ENCODE results near the gene NADSYN1. TPM values are rescaled to one million over a fixed set of nuclear protein-coding genes. Genes with fewer than 3 reads are reported as not detected.

Gene NADSYN1
- total and polyA plus RNA-seq, 2 donors from 2014 or later, result 34.9 to 72.9 TPM

GRCh38 chr11:71498091-71498490 lies 45.1 kb downstream of the NADSYN1 start:
- no peaks in the 10 kb centered on the region for H3K9me3 ChIP-seq (ENCODE audit: control insufficient read depth in 2 of 3, insufficient read depth in 1 of 3, low read length in 3 of 3)
- H3K4me3 ChIP-seq (ENCODE audit: low read length in 3 of 3), result no peak overlapping the region
- H3K27ac ChIP-seq (ENCODE audit: low read depth in 2 of 2, low read length in 2 of 2), result no peak overlapping the region
- TF ChIP-seq CTCF (IDR thresholded peaks at IDR 0.05; ENCODE audit: borderline replicate concordance, extremely low read depth, insufficient read depth), result no peak
- no peak overlapping the region for H3K9ac ChIP-seq (ENCODE audit: low read length in 3 of 3)
- no peak for FAIRE-seq
- DNase-seq, result no peak
- intact Hi-C loops (cut with DNase I), result no loop called here
- no peaks in the 10 kb centered on the region for H3K4me1 ChIP-seq (ENCODE audit: control insufficient read depth in 2 of 3, insufficient read depth in 2 of 3, low read depth in 1 of 3, low read length in 3 of 3)
- H3K36me3 ChIP-seq (ENCODE audit: control insufficient read depth in 2 of 3, insufficient read depth in 3 of 3, low read length in 3 of 3), result peaks cover 2 to 44% (median 26%) of the 10 kb centered on the region in 3 donors
- no peaks in the 10 kb centered on the region for H3K27me3 ChIP-seq (ENCODE audit: control insufficient read depth, insufficient read depth, low read length)

- Histone ChIP-seq H3K27ac (ENCODE audit: low read depth in 2 of 2, low read length in 2 of 2) (no peak overlapping the region), H3K4me1 (ENCODE audit: control insufficient read depth in 2 of 3, insufficient read depth in 2 of 3, low read depth in 1 of 3, low read length in 3 of 3) (no peaks in the 10 kb centered on the region), H3K9me3 (ENCODE audit: control insufficient read depth in 2 of 3, insufficient read depth in 1 of 3, low read length in 3 of 3) (no peaks in the 10 kb centered on the region), H3K27me3 (ENCODE audit: control insufficient read depth, insufficient read depth, low read length) (no peaks in the 10 kb centered on the region), H3K36me3 (ENCODE audit: control insufficient read depth in 2 of 3, insufficient read depth in 3 of 3, low read length in 3 of 3) (peaks cover 2 to 45% (median 26%) of the 10 kb centered on the region in 3 donors), H3K9ac (ENCODE audit: low read length in 3 of 3) (no peak overlapping the region), H3K4me3 (ENCODE audit: low read length in 3 of 3) (no peak overlapping the region)
- FAIRE-seq (no peak), DNase-seq (no peak)
- TF ChIP-seq CTCF (IDR thresholded peaks at IDR 0.05; ENCODE audit: borderline replicate concordance, extremely low read depth, insufficient read depth), result no peak
- intact Hi-C loops (cut with DNase I), result no loop called here
Measured at GRCh38 chr11:71499125-71499524, 46.1 kb downstream of the NADSYN1 start.

- DNase-seq (no peak), FAIRE-seq (no peak)
- no peak overlapping the region for H3K9ac ChIP-seq (ENCODE audit: low read length in 3 of 3)
- H3K36me3 ChIP-seq (ENCODE audit: control insufficient read depth in 2 of 3, insufficient read depth in 3 of 3, low read length in 3 of 3), result peaks cover 2 to 42% (median 26%) of the 10 kb centered on the region in 3 donors
- no peaks in the 10 kb centered on the region for H3K4me1 ChIP-seq (ENCODE audit: control insufficient read depth in 2 of 3, insufficient read depth in 2 of 3, low read depth in 1 of 3, low read length in 3 of 3)
- H3K27ac ChIP-seq (ENCODE audit: low read depth in 2 of 2, low read length in 2 of 2), result no peak overlapping the region
- H3K27me3 ChIP-seq (ENCODE audit: control insufficient read depth, insufficient read depth, low read length), result no peaks in the 10 kb centered on the region
- H3K4me3 ChIP-seq (ENCODE audit: low read length in 3 of 3), result no peak overlapping the region
- intact Hi-C loops (cut with DNase I), result no loop called here
- no peaks in the 10 kb centered on the region for H3K9me3 ChIP-seq (ENCODE audit: control insufficient read depth in 2 of 3, insufficient read depth in 1 of 3, low read length in 3 of 3)
- no peak for TF ChIP-seq CTCF (IDR thresholded peaks at IDR 0.05; ENCODE audit: borderline replicate concordance, extremely low read depth, insufficient read depth)
Measured at GRCh38 chr11:71499546-71499945, 46.5 kb downstream of the NADSYN1 start.

GRCh38 chr11:71500601-71501021 lies 47.6 kb downstream of the NADSYN1 start:
- no peaks in the 10 kb centered on the region for H3K27me3 ChIP-seq (ENCODE audit: control insufficient read depth, insufficient read depth, low read length)
- intact Hi-C loops (cut with DNase I), result no loop called here
- no peak overlapping the region for H3K9ac ChIP-seq (ENCODE audit: low read length in 3 of 3)
- no peaks in the 10 kb centered on the region for H3K9me3 ChIP-seq (ENCODE audit: control insufficient read depth in 2 of 3, insufficient read depth in 1 of 3, low read length in 3 of 3)
- H3K4me1 ChIP-seq (ENCODE audit: control insufficient read depth in 2 of 3, insufficient read depth in 2 of 3, low read depth in 1 of 3, low read length in 3 of 3), result no peaks in the 10 kb centered on the region
- no peak overlapping the region for H3K27ac ChIP-seq (ENCODE audit: low read depth in 2 of 2, low read length in 2 of 2)
- FAIRE-seq (no peak), DNase-seq (no peak)
- no peak for TF ChIP-seq CTCF (IDR thresholded peaks at IDR 0.05; ENCODE audit: borderline replicate concordance, extremely low read depth, insufficient read depth)
- no peak overlapping the region for H3K4me3 ChIP-seq (ENCODE audit: low read length in 3 of 3)
- peaks cover 2 to 36% (median 24%) of the 10 kb centered on the region in 3 donors for H3K36me3 ChIP-seq (ENCODE audit: control insufficient read depth in 2 of 3, insufficient read depth in 3 of 3, low read length in 3 of 3)
